Effector memory CD4-positive, alpha-beta T cell (primary cell): ENCODE results near the gene CNDP2.

ENCODE experiments used
- DNase-seq, 3 donors: peaks; one replicate each; pipeline ENCODE4 v3.0.0-alpha.2; 2020
- H3K27ac ChIP-seq: 2 replicates; pipeline ENCODE4 v1.7.0; 2013; ENCODE audit warnings: mild to moderate bottlenecking, low read length, moderate library complexity; ENCODE audit not compliant: insufficient read depth, poor library complexity, severe bottlenecking
- H3K27me3 ChIP-seq: replicated peaks from 2 replicates; pipeline ENCODE4 v1.7.0; 2013; ENCODE audit warnings: mild to moderate bottlenecking, low read length; ENCODE audit not compliant: insufficient read depth, control insufficient read depth, poor library complexity, severe bottlenecking
- H3K36me3 ChIP-seq: 2 replicates; pipeline ENCODE4 v1.7.0; 2013; ENCODE audit warnings: mild to moderate bottlenecking, low read length, moderate library complexity; ENCODE audit not compliant: control insufficient read depth, insufficient read depth
- H3K4me1 ChIP-seq: 2 replicates; pipeline ENCODE4 v1.7.0; 2013; ENCODE audit warnings: low read length, mild to moderate bottlenecking; ENCODE audit not compliant: control insufficient read depth, insufficient read depth, poor library complexity, severe bottlenecking
- H3K4me3 ChIP-seq: 2 replicates; pipeline ENCODE4 v1.7.0; 2013; ENCODE audit warnings: low read length, low read depth, mild to moderate bottlenecking; ENCODE audit not compliant: insufficient read depth, poor library complexity, severe bottlenecking
- H3K9me3 ChIP-seq: 2 replicates; pipeline ENCODE4 v1.7.0; 2013; ENCODE audit warnings: mild to moderate bottlenecking, low read length, moderate library complexity; ENCODE audit not compliant: control insufficient read depth

Gene CNDP2

DNA sequence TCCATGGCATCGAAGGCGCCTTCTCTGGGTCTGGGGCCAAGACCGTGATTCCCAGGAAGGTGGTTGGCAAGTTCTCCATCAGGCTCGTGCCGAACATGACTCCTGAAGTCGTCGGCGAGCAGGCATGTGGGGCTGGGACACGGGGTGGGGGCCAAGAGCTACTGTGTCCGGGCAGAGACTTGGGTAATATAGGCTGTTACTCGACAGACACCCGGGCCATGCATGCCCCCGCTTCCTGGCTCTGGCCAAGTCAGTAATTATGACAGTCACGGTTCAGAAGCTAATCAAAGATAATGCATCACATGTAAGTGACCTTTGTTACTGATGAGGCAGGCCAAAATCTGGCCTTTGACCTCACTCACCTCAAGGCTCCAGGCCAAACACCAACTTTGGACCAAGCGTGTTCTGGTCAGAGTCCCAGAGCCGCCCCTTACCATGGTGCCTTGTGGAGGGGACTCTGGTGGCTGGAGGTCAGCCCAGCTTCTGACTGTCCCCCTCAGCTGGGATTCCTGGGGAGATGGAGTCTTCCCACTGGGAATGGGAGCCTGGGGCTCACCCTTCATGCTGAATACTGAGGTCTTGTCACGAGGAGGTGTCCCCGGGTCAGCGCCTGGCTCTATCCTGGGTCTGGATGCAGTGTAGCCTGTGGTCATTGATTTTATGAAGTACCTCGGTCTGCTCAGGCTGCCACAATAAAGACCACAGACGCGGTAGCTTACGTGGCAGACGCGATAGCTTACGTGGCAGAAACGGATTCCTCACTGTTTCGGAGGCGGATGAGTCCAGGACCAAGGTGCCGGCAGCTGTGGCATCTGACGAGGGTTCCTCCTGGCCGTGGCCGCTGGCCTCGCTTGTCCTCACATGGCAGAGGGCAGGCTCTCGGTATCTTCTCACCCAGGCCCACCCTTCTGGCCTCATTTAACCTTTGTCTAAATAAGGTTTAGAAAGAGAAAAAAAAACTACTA is 20.4 kb downstream of the CNDP2 start:
- H3K9me3 ChIP-seq, result no peaks in the 10 kb centered on the region
- DNase-seq, result no peak
- no peak overlapping the region for H3K4me3 ChIP-seq
- H3K4me1 ChIP-seq, result no peaks in the 10 kb centered on the region
- no peaks in the 10 kb centered on the region for H3K27me3 ChIP-seq
- H3K36me3 ChIP-seq, result peaks cover 86% of the 10 kb centered on the region
- H3K27ac ChIP-seq, result no peak overlapping the region

DNA sequence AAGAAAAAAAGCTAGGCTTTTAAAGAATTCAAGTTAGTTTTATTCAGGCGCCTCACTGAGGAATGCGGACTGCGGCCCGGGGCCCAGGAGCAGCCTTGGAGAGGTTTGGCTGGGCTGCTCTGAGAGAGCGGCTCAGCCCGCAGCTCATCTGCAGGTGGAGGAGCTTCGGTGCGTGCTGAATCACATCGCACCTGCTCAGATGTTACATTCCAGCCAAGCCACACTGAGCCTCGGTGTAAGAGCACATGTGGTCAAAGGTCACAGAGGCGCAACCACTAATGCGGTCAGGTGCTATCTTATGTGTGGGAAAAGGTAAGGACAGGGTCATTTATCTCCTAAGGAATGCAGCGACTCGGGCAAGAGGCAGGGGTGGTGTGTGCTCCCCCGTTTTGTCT is 21.1 kb downstream of the CNDP2 start:
- no peak overlapping the region for H3K4me3 ChIP-seq
- H3K27me3 ChIP-seq, result no peaks in the 10 kb centered on the region
- H3K36me3 ChIP-seq, result peaks cover 82% of the 10 kb centered on the region
- H3K4me1 ChIP-seq, result no peaks in the 10 kb centered on the region
- H3K27ac ChIP-seq, result no peak overlapping the region
- DNase-seq, result no peak
- H3K9me3 ChIP-seq, result no peaks in the 10 kb centered on the region

DNA sequence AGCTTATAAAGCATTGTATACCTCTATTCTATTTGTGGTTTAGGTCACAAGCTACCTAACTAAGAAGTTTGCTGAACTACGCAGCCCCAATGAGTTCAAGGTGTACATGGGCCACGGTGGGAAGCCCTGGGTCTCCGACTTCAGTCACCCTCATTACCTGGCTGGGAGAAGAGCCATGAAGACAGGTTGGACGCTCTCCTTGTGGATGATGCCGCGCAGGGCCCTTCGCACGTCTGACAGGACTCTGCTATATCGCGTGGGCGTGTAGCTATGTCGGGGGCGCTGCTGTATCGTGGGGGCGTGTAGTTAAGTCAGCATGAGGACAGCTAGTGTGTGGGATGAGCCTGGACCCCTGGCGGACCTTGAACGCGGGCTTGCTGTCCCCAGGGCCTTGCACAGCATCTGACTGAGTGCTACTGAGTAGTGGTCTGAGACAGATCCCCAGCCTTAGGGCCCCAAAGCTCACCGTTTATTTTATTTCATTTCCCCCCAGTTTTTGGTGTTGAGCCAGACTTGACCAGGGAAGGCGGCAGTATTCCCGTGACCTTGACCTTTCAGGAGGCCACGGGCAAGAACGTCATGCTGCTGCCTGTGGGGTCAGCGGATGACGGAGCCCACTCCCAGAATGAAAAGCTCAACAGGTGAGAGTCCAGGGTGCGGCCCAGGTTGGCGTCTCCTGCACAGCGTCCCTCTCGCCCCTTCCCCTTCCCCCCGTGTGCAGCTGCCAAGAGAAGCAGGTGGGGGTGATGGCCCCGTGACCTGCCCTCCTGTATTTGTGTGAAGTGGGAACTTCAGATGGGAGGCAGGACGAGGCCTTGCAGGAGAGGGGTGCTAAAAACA is 22.5 kb downstream of the CNDP2 start:
- Histone ChIP-seq H3K27me3 (no peaks in the 10 kb centered on the region), H3K9me3 (no peaks in the 10 kb centered on the region), H3K27ac (no peak overlapping the region), H3K4me1 (no peaks in the 10 kb centered on the region), H3K4me3 (no peak overlapping the region), H3K36me3 (peaks cover 68% of the 10 kb centered on the region)
- no peak for DNase-seq

DNA sequence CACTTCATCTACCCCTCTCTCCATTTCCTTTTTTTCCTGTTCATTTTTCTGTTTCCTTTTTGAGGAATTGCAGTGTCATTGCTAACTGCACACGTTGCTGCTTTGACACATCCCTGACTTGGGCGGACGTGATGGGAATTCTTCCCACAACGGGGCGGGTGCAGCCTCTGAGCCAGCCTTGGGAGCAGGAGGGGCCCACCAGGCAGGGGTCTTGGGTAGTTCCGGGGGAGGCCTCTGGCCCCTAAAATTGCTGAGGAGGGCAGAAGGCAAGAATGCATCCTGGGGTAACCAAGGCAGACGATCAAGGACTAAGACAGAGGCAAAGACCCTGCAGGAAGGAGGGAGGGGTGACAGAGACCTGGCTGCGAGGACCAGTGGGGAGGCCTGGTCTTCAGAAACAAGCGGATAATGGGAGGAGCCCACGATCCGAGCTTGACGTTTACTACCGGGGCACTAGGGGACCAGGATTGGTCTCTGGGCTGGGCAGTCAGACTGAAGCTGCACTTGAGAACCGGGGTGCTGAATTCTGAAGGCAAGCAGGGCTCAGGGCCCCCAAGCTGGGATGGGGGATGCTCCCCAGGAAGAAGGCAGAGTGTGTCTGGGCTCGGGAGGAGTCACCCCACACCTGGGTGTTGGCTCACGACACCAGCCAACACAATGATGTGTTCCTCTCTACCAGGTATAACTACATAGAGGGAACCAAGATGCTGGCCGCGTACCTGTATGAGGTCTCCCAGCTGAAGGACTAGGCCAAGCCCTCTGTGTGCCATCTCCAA is 23.3 kb downstream of the CNDP2 start:
- Histone ChIP-seq H3K36me3 (peaks cover 63% of the 10 kb centered on the region), H3K9me3 (no peaks in the 10 kb centered on the region), H3K27me3 (no peaks in the 10 kb centered on the region), H3K4me1 (no peaks in the 10 kb centered on the region), H3K4me3 (no peak overlapping the region), H3K27ac (no peak overlapping the region)
- DNase-seq, result no peak

DNA sequence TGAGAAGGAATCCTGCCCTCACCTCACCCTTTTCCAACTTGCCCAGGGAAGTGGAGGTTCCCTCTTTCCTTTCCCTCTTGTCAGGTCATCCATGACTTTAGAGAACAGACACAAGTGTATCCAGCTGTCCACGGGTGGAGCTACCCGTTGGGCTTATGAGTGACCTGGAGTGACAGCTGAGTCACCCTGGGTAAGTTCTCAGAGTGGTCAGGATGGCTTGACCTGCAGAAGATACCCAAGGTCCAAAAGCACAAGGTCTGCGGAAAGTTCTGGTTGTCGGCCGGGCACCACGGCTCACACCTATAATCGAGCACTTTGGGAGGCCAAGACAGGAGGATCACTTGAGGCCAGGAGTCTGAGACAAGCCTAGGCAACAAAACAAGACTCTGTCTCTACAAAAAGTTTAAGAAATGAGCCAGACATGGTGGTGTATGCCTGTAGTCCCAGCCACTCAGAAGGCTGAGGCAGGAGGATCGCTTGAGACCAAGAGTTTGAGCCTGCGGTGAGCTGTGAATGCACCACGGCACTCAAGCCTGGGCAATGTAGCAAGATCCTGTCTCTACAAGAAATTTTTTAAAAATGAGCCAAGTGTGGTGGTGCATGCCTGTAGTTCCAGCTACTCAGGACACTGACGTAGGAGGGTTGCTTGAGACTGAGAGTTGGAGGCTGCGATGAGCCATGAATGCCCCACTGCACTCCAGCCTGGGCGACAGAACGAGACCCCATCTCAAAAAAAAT is 24.1 kb downstream of the CNDP2 start:
- Histone ChIP-seq H3K27ac (no peak overlapping the region), H3K27me3 (no peaks in the 10 kb centered on the region), H3K9me3 (no peaks in the 10 kb centered on the region), H3K4me1 (no peaks in the 10 kb centered on the region), H3K36me3 (peaks cover 60% of the 10 kb centered on the region), H3K4me3 (no peak overlapping the region)
- no peak for DNase-seq

DNA sequence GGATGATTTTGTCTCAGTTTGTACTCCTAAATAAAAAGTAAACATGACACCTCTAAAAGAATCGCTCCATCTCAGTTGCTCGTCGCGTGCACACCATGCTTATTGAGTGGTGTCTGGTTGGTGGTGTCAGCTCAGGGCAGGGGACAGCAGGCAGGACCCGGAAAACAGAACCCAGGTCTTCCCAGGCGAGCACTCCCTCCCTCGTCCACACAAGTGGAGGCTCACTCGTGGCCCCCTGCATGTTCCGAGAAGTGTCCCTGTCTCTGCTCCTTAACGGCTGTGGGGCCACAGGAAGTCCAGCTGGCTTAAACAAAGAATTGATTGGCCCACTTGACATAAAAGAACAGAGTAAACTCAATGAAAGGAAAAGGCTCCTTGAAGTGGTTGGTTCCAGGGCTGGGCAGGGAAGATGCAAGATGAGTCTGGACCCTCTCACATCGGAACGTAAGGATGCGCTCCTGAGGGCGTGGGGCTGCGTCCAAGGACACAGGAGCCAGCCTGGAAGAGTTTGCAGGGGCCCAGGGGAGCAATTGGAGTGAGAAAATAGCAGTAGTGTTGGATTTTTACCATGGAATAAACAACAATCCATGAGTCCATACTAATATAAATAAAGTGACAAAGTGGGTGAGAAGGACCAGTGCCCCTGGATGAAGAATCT is 25.0 kb downstream of the CNDP2 start:
- Histone ChIP-seq H3K9me3 (no peaks in the 10 kb centered on the region), H3K36me3 (peaks cover 51% of the 10 kb centered on the region)
- no peak for DNase-seq

DNA sequence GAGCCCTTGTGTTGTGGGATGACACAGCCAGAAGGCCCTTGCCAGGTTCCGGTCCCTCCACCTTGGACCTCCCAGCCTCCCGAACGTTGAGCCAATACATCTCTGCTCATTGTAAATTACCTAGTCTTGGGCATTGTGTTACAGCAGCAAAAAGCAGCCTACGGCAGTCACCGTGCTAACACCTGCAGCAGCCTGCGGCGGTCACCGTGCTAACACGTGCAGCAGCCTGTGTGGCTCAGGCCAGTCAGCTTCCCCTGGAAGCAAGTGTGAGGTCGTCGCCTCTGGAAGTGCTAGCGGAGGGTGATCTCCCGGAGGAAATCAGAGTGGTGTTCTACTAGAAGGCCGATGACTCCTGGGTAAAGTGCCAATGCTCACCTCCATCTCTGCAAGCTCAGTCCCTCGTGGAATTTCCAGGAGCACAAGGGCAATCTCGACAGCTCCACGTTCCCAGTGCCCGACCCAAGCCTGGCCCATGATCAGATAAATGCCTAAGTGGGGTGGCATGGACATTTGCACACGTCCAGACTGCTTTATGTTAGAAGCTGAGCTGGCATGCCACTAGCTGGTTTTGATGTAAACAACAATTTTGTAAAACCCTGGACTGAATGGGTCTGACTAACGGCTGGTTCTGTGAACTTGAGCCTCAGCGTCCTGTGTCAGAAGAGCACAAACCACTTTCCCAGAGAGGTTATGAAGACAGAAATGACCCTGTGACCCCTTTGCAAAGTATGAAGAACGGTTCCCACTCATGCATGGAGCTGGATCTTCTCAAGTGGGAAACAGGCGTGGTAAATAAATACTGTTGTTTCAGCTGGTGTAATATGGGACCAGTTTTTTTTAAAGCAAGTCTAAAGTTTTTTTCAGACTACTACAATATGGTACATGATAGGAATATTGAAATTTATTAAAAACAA is 26.7 kb downstream of the CNDP2 start:
- Histone ChIP-seq H3K27me3 (no peaks in the 10 kb centered on the region), H3K4me1 (no peaks in the 10 kb centered on the region), H3K9me3 (no peaks in the 10 kb centered on the region), H3K36me3 (peaks cover 36% of the 10 kb centered on the region), H3K4me3 (no peak overlapping the region), H3K27ac (no peak overlapping the region)
- no peak for DNase-seq

More for the DNA sequence above, 25.0 kb downstream of the CNDP2 start:
- Histone ChIP-seq H3K27ac (no peak overlapping the region), H3K4me3 (no peak overlapping the region), H3K27me3 (no peaks in the 10 kb centered on the region), H3K4me1 (no peaks in the 10 kb centered on the region)

DNA sequence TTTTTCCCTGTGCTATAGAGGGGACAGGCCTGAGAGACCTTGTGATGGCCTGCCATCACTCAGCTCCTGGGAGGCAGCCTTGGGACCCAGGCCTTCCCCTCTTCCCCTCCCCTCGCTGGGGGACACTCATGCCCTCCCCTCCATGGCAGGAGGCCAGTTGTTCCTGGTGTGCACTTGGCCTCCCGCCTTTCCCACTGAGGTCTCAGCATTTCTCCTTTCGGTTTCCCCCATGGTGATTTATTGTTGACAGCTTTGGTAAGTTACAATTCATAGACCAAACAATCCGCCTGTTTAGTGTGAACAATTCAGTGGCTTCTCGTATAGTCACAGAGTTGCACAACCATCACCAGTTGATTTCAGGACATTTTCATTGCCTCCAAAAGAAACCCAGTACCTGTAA is 27.9 kb downstream of the CNDP2 start:
- no peak overlapping the region for H3K4me3 ChIP-seq
- H3K27ac ChIP-seq, result no peak overlapping the region
- H3K27me3 ChIP-seq, result no peaks in the 10 kb centered on the region
- no peaks in the 10 kb centered on the region for H3K4me1 ChIP-seq
- no peak for DNase-seq
- H3K9me3 ChIP-seq, result no peaks in the 10 kb centered on the region
- peaks cover 27% of the 10 kb centered on the region for H3K36me3 ChIP-seq
